H1 (cell line): ENCODE measurements around the gene ATP11A.

ENCODE experiments used
- CEBPB ChIP-seq: IDR thresholded peaks from 2 replicates; pipeline ENCODE4 v1.6.1; 2012; ENCODE audit warnings: low read depth, low read length
- CHD2 ChIP-seq: IDR thresholded peaks from 2 replicates; pipeline ENCODE4 v1.6.1; 2012; ENCODE audit warnings: low read length, improper control_type of control experiment
- CREB1 ChIP-seq: IDR thresholded peaks from 2 replicates; pipeline ENCODE4 v1.6.1; 2012; ENCODE audit warnings: inconsistent platforms
- EP300 ChIP-seq, 2 experiments: IDR thresholded peaks; 1 replicate in 1 of 2; 2 replicates in 1 of 2; pipeline ENCODE4 v1.6.1; 2011 to 2012; ENCODE audit warnings: low read depth in 2 of 2, low read length in 2 of 2, mild to moderate bottlenecking in 2 of 2, borderline replicate concordance in 1 of 2, inconsistent platforms in 1 of 2, moderate library complexity in 1 of 2
- EZH2 ChIP-seq: fragments of 200-600 bp; sonication (generic); IDR thresholded peaks from 2 replicates; pipeline ENCODE4 v1.7.1; 2012; ENCODE audit warnings: low read depth, mild to moderate bottlenecking, moderate library complexity, low read length, inconsistent platforms; ENCODE audit not compliant: severe bottlenecking
- FOSL1 ChIP-seq: IDR thresholded peaks from 2 replicates; pipeline ENCODE4 v1.6.1; 2011; ENCODE audit warnings: mild to moderate bottlenecking, low read depth, low read length, moderate library complexity; ENCODE audit not compliant: insufficient read depth
- NRF1 ChIP-seq: IDR thresholded peaks from 2 replicates; pipeline ENCODE4 v1.6.1; 2011; ENCODE audit warnings: mild to moderate bottlenecking, low read depth, low read length, improper control_type of control experiment
- SUZ12 ChIP-seq: fragments of 200-600 bp; sonication (generic); IDR thresholded peaks from 2 replicates; pipeline ENCODE4 v1.6.1; 2012; ENCODE audit warnings: mild to moderate bottlenecking, inconsistent platforms, low read length, moderate library complexity, mixed read lengths
- YY1 ChIP-seq: IDR thresholded peaks from 2 replicates; pipeline ENCODE4 v1.6.1; 2011; ENCODE audit warnings: low read depth, mild to moderate bottlenecking, low read length
- TF ChIP-seq, protein P1 (sequence below): IDR thresholded peaks from 2 replicates; pipeline ENCODE4 v1.6.1; 2012; ENCODE audit warnings: inconsistent platforms
- TF ChIP-seq, protein P2 (sequence below), 3 experiments: IDR thresholded peaks; 1 replicate in 2 of 3; 2 replicates in 1 of 3; pipeline versions ENCODE4 v1.5.1 to v1.6.1; 2011; ENCODE audit warnings: low read length in 3 of 3, mild to moderate bottlenecking in 3 of 3, inconsistent platforms in 2 of 3, low read depth in 1 of 3, moderate library complexity in 1 of 3; ENCODE audit not compliant: insufficient read depth in 1 of 3; ENCODE audit errors: control extremely low read depth in 1 of 3

- TF ChIP-seq, protein P1, sequence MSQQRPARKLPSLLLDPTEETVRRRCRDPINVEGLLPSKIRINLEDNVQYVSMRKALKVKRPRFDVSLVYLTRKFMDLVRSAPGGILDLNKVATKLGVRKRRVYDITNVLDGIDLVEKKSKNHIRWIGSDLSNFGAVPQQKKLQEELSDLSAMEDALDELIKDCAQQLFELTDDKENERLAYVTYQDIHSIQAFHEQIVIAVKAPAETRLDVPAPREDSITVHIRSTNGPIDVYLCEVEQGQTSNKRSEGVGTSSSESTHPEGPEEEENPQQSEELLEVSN, result no peak
- TF ChIP-seq, protein P2, sequence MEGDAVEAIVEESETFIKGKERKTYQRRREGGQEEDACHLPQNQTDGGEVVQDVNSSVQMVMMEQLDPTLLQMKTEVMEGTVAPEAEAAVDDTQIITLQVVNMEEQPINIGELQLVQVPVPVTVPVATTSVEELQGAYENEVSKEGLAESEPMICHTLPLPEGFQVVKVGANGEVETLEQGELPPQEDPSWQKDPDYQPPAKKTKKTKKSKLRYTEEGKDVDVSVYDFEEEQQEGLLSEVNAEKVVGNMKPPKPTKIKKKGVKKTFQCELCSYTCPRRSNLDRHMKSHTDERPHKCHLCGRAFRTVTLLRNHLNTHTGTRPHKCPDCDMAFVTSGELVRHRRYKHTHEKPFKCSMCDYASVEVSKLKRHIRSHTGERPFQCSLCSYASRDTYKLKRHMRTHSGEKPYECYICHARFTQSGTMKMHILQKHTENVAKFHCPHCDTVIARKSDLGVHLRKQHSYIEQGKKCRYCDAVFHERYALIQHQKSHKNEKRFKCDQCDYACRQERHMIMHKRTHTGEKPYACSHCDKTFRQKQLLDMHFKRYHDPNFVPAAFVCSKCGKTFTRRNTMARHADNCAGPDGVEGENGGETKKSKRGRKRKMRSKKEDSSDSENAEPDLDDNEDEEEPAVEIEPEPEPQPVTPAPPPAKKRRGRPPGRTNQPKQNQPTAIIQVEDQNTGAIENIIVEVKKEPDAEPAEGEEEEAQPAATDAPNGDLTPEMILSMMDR (IDR thresholded peaks at IDR 0.05; ENCODE audit: control extremely low read depth in 1 of 3, insufficient read depth in 1 of 3, low read depth in 1 of 3, low read length in 3 of 3), result no peak
- TF ChIP-seq FOSL1 (no peak), CHD2 (no peak), CREB1 (no peak), YY1 (no peak), SUZ12 (no peak), EP300 (IDR thresholded peaks at IDR 0.05; ENCODE audit: borderline replicate concordance in 1 of 2, low read depth in 2 of 2, low read length in 2 of 2) (no peak), NRF1 (no peak), CEBPB (no peak), EZH2 (no peak)
Observed at GRCh38 chr13:112894423-112894672, 204.5 kb downstream of the ATP11A start.
